A673 (cell line): Measurements from ENCODE around the gene ENAH.

ENCODE experiments used
- EZH2 ChIP-seq: fragments of 200-600 bp; sonication (generic); IDR thresholded peaks from 2 replicates; pipeline ENCODE4 v1.6.1; 2017; ENCODE audit warnings: borderline replicate concordance, low read depth, mild to moderate bottlenecking, mixed read lengths, antibody characterized with exemption, low read length; ENCODE audit not compliant: poor library complexity, severe bottlenecking
- TF ChIP-seq, protein P1 (sequence below): fragments of 300-800, 200-600 bp; sonication (generic); conservative IDR thresholded peaks from 2 replicates; pipeline ENCODE4 v1.5.1; 2017; ENCODE audit warnings: low read depth, mild to moderate bottlenecking, antibody characterized with exemption, low read length, moderate library complexity, mixed read lengths

DNA sequence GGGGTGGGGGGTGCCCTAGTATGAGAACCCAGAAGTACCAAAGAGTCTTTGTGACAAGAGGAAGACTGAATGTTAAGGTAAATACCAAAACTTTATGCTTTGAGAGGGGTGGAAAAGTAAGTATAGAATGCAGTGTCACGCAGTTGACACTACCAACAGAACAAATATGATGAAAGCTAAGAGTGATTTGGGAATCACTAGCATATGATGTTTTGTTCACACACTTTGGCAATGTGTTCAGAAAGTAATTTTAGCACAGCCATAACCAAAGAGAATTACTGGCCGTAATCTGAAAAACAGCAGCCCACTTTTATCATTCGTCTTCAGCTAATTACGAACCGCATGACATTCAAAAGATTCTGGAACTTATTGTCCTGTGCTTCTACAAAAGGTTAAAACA lies 59.5 kb downstream of the ENAH start:
- TF ChIP-seq, protein P1, sequence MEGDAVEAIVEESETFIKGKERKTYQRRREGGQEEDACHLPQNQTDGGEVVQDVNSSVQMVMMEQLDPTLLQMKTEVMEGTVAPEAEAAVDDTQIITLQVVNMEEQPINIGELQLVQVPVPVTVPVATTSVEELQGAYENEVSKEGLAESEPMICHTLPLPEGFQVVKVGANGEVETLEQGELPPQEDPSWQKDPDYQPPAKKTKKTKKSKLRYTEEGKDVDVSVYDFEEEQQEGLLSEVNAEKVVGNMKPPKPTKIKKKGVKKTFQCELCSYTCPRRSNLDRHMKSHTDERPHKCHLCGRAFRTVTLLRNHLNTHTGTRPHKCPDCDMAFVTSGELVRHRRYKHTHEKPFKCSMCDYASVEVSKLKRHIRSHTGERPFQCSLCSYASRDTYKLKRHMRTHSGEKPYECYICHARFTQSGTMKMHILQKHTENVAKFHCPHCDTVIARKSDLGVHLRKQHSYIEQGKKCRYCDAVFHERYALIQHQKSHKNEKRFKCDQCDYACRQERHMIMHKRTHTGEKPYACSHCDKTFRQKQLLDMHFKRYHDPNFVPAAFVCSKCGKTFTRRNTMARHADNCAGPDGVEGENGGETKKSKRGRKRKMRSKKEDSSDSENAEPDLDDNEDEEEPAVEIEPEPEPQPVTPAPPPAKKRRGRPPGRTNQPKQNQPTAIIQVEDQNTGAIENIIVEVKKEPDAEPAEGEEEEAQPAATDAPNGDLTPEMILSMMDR: no peak
- no peak for TF ChIP-seq EZH2
